ENCODE measurements around the gene INSC. TPM values are rescaled to one million over a fixed set of nuclear protein-coding genes. Genes with fewer than 3 reads are reported as not detected.

The INSC gene
- total and polyA plus RNA-seq, 2 of the 8 experiments (the other 6 are each of a cell fraction or from before 2014, with no cell fraction given): 0.58 to 0.59 TPM

GRCh38 chr11:15111215-15111614, 3.5 kb upstream of the INSC start:
- DNase-seq (ENCODE audit: low read depth in 1 of 2, low spot score in 2 of 2) (no peak), FAIRE-seq (no peak)
- H4K5ac ChIP-seq (ENCODE audit: insufficient read length, low read depth, low read length): no peak overlapping the region
- H2BK12ac ChIP-seq (ENCODE audit: low read depth, low read length): no peak overlapping the region
- H3K4me1 ChIP-seq (replicated peaks in 1 of 4; ENCODE audit: control insufficient read depth in 3 of 4, insufficient read depth in 4 of 4, low read length in 3 of 4): peaks cover 0 to 3% (median under 1%) of the 10 kb centered on the region in 4 experiments; a peak in 1 of 7 replicates
- CTCF ChIA-PET (ENCODE audit: partially characterized antibody): interaction anchor here (0.7 to 3.0 kb wide), 8 partner anchors 10 to 204 kb away, joined by 3 to 39 read pairs (median 6); partner anchors contain the start of gene CALCB
- no peak overlapping the region for H4K8ac ChIP-seq (ENCODE audit: extremely low read depth, insufficient read depth, low read length)
- H3K4me3 ChIP-seq (ENCODE audit: extremely low read depth in 1 of 4, insufficient read depth in 2 of 4, low read depth in 3 of 4, low read length in 4 of 4): no peak overlapping the region
- no peak overlapping the region for H3K4ac ChIP-seq (replicated peaks; ENCODE audit: insufficient read length, low read depth, low read length)
- H3K79me2 ChIP-seq (ENCODE audit: control insufficient read depth in 1 of 2, insufficient read depth in 2 of 2, low read length in 2 of 2): no peaks in the 10 kb centered on the region
- H2BK120ac ChIP-seq (replicated peaks; ENCODE audit: low read depth, low read length): no peak overlapping the region
- no peak overlapping the region for H3K18ac ChIP-seq (ENCODE audit: extremely low read depth, low read length)
- H2BK15ac ChIP-seq (ENCODE audit: low read length): no peak overlapping the region
- no peak overlapping the region for H3K56ac ChIP-seq (replicated peaks; ENCODE audit: insufficient read length, low read depth, low read length)
- H2BK20ac ChIP-seq (ENCODE audit: low read length): no peak overlapping the region
- 93% methylated on average over 3 of the region's 3 CpGs; no CpG with 5 or more reads in 1 of the 2 experiments for WGBS, 2 experiments (ENCODE audit: extremely low coverage in 1 of 2, insufficient coverage in 1 of 2, insufficient read length in 1 of 2, insufficient replicate concordance in 2 of 2, low coverage in 1 of 2, low lambda C conversion rate in 2 of 2, missing lambda C conversion rate in 1 of 2)
- peaks cover 5% of the 10 kb centered on the region; the same call in 1 of the 2 replicates for H3K23me2 ChIP-seq (ENCODE audit: low read depth, low read length)
- no peak overlapping the region for H4K91ac ChIP-seq (replicated peaks; ENCODE audit: insufficient read length, low read length)
- no peak overlapping the region for H3K9ac ChIP-seq (replicated peaks in 1 of 4; ENCODE audit: extremely low read depth in 1 of 4, low read depth in 3 of 4, low read length in 3 of 4)
- H3K14ac ChIP-seq (ENCODE audit: insufficient read length): no peak overlapping the region
- peaks cover 0 to 2% of the 10 kb centered on the region in 2 experiments for H4K20me1 ChIP-seq (replicated peaks in 1 of 2; ENCODE audit: control insufficient read depth in 1 of 2, insufficient read depth in 2 of 2, low read length in 2 of 2)
- no peak overlapping the region for H3K23ac ChIP-seq (ENCODE audit: insufficient read length)
- no peaks in the 10 kb centered on the region for H3K36me3 ChIP-seq (ENCODE audit: control insufficient read depth in 2 of 4, insufficient read depth in 4 of 4, low read length in 3 of 4)
- no peak overlapping the region for H2AFZ ChIP-seq (ENCODE audit: low read length)
- POLR2A ChIA-PET (ENCODE audit: partially characterized antibody): no interaction called here
- peaks cover 1 to 26% (median 18%) of the 10 kb centered on the region in 4 experiments; a peak in 6 of 7 replicates for H3K27me3 ChIP-seq (replicated peaks in 1 of 4; ENCODE audit: control insufficient read depth in 3 of 4, extremely low read depth in 1 of 4, insufficient read depth in 3 of 4, low read length in 3 of 4)
- no peaks in the 10 kb centered on the region for H3K79me1 ChIP-seq (ENCODE audit: low read depth, low read length)
- no peak overlapping the region for H3K4me2 ChIP-seq (ENCODE audit: insufficient read depth in 1 of 2, low read depth in 2 of 2, low read length in 2 of 2)
- no peak overlapping the region for H2BK5ac ChIP-seq (ENCODE audit: low read depth, low read length)
- no peaks in the 10 kb centered on the region for H3K9me3 ChIP-seq (ENCODE audit: insufficient read depth in 2 of 2, low read depth in 1 of 2, low read length in 1 of 2)
- H3K27ac ChIP-seq (ENCODE audit: low read depth, low read length): no peak overlapping the region
- no peak overlapping the region for H2AK5ac ChIP-seq (ENCODE audit: low read depth, low read length)
- TF ChIP-seq CHD1 (IDR thresholded peaks at IDR 0.05; ENCODE audit: low read depth, low read length): no peak
- no peak for TF ChIP-seq EGR1 (IDR thresholded peaks at IDR 0.05; ENCODE audit: borderline replicate concordance, low read depth, low read length)
- no peak for TF ChIP-seq YY1 (IDR thresholded peaks at IDR 0.05; ENCODE audit: low read depth, low read length)
- TF ChIP-seq GTF2F1 (IDR thresholded peaks at IDR 0.05; ENCODE audit: borderline replicate concordance, low read depth, low read length): no peak
- no peak for TF ChIP-seq SIX5 (IDR thresholded peaks at IDR 0.05; ENCODE audit: low read depth, low read length)
- TF ChIP-seq FOSL1 (IDR thresholded peaks at IDR 0.05; ENCODE audit: insufficient read depth, low read depth, low read length): no peak
- TF ChIP-seq POLR2AphosphoS5 (IDR thresholded peaks at IDR 0.05; ENCODE audit: low read depth, low read length): no peak
- TF ChIP-seq KDM1A (IDR thresholded peaks at IDR 0.05; ENCODE audit: borderline replicate concordance, low read length): no peak
- TF ChIP-seq TAF7 (optimal IDR thresholded peaks at IDR 0.05; ENCODE audit: borderline replicate concordance, low read depth, low read length): no peak
- TF ChIP-seq E2F6 (IDR thresholded peaks at IDR 0.05): no peak
- no peak for TF ChIP-seq GABPA (IDR thresholded peaks at IDR 0.05; ENCODE audit: borderline replicate concordance, insufficient read depth, low read length)
